ENCODE results near the gene SLC10A2. TPM values are rescaled to one million over a fixed set of nuclear protein-coding genes. Genes with fewer than 3 reads are reported as not detected.

SLC10A2 gene
- total RNA-seq, 1 experiment from 2014 or later: not detected

GRCh38 chr13:103036268-103036667, 29.9 kb downstream of the SLC10A2 start:
- no peak overlapping the region for H3K27ac Mint-ChIP-seq (ENCODE audit: unreplicated experiment)
- no peaks in the 10 kb centered on the region for H3K27me3 Mint-ChIP-seq (ENCODE audit: unreplicated experiment)
- TF ChIP-seq, protein P1, sequence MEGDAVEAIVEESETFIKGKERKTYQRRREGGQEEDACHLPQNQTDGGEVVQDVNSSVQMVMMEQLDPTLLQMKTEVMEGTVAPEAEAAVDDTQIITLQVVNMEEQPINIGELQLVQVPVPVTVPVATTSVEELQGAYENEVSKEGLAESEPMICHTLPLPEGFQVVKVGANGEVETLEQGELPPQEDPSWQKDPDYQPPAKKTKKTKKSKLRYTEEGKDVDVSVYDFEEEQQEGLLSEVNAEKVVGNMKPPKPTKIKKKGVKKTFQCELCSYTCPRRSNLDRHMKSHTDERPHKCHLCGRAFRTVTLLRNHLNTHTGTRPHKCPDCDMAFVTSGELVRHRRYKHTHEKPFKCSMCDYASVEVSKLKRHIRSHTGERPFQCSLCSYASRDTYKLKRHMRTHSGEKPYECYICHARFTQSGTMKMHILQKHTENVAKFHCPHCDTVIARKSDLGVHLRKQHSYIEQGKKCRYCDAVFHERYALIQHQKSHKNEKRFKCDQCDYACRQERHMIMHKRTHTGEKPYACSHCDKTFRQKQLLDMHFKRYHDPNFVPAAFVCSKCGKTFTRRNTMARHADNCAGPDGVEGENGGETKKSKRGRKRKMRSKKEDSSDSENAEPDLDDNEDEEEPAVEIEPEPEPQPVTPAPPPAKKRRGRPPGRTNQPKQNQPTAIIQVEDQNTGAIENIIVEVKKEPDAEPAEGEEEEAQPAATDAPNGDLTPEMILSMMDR (IDR thresholded peaks at IDR 0.05; ENCODE audit: unreplicated experiment): no peak
- H3K9me3 Mint-ChIP-seq (ENCODE audit: low read depth, unreplicated experiment): no peaks in the 10 kb centered on the region
- H3K4me1 Mint-ChIP-seq (ENCODE audit: low read depth, unreplicated experiment): no peaks in the 10 kb centered on the region
- no peaks in the 10 kb centered on the region for H3K36me3 Mint-ChIP-seq (ENCODE audit: insufficient read depth, unreplicated experiment)
- H3K4me3 Mint-ChIP-seq (ENCODE audit: low read depth, unreplicated experiment): no peak overlapping the region
- BruUV-seq (replicated peaks): no TSS peak
- intact Hi-C loops (cut with micrococcal nuclease; ENCODE audit: unreplicated experiment): no loop called here
- DNase-seq: no peak
- CTCF ChIA-PET: no interaction called here

DNA sequence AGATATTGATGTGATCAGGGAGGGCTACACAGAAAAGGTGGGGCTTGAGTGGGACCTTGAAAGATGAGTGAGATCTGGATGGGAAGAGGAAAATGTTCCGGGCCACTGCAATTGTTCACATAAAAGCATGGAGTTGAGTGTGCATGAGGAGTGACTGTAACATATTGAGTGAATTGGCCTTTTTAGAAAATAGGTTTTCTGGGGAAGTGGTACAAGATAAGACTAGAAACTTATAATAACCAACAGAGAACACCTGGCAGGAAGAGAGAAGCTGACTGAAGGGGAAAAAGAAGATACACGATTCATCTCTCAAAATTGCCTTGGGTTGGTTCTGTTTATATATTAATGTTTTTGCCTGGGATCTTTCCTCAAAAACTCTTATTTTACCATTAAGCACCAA, 32.2 kb downstream of the SLC10A2 start:
- TF ChIP-seq, protein P1 (IDR thresholded peaks at IDR 0.05; ENCODE audit: unreplicated experiment): no peak
- Mint-ChIP-seq H3K27ac (ENCODE audit: unreplicated experiment) (no peak overlapping the region), H3K4me1 (ENCODE audit: low read depth, unreplicated experiment) (no peaks in the 10 kb centered on the region), H3K27me3 (ENCODE audit: unreplicated experiment) (no peaks in the 10 kb centered on the region), H3K36me3 (ENCODE audit: insufficient read depth, unreplicated experiment) (no peaks in the 10 kb centered on the region), H3K4me3 (ENCODE audit: low read depth, unreplicated experiment) (no peak overlapping the region), H3K9me3 (ENCODE audit: low read depth, unreplicated experiment) (no peaks in the 10 kb centered on the region)
- BruUV-seq (replicated peaks): no TSS peak
- CTCF ChIA-PET: no interaction called here
- intact Hi-C loops (cut with micrococcal nuclease; ENCODE audit: unreplicated experiment): no loop called here
- DNase-seq: no peak

- BruUV-seq (replicated peaks): no TSS peak
- CTCF ChIA-PET: no interaction called here
- Mint-ChIP-seq H3K4me1 (ENCODE audit: low read depth, unreplicated experiment) (no peaks in the 10 kb centered on the region), H3K27ac (ENCODE audit: unreplicated experiment) (no peak overlapping the region), H3K27me3 (ENCODE audit: unreplicated experiment) (no peaks in the 10 kb centered on the region), H3K36me3 (ENCODE audit: insufficient read depth, unreplicated experiment) (no peaks in the 10 kb centered on the region), H3K4me3 (ENCODE audit: low read depth, unreplicated experiment) (no peak overlapping the region), H3K9me3 (ENCODE audit: low read depth, unreplicated experiment) (no peaks in the 10 kb centered on the region)
- no peak for DNase-seq
- intact Hi-C loops (cut with micrococcal nuclease; ENCODE audit: unreplicated experiment): no loop called here
- TF ChIP-seq, protein P1 (IDR thresholded peaks at IDR 0.05; ENCODE audit: unreplicated experiment): no peak
Measured at GRCh38 chr13:103031332-103031873, 34.8 kb downstream of the SLC10A2 start.

DNA sequence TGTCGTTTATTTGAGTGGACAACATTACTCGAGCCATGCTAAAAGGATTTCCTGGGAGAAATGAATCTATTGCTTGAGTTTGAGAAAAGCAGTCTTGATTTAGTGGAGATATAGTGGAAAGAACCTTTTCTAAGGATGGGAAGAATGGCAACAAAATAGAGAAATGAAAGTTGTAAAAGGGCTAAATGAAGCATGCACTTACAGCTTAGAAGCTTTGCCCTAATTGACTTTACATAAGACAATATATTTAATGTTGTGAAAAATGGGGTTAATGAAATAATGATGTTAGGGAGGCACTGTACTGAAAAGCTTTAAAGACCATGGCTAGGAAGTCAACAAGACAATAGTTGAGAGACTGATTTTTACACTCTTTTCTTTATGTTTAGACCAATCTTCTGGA, 35.4 kb downstream of the SLC10A2 start:
- no peaks in the 10 kb centered on the region for H3K27me3 Mint-ChIP-seq (ENCODE audit: unreplicated experiment)
- no peak overlapping the region for H3K4me3 Mint-ChIP-seq (ENCODE audit: low read depth, unreplicated experiment)
- TF ChIP-seq, protein P1 (IDR thresholded peaks at IDR 0.05; ENCODE audit: unreplicated experiment): no peak
- no peak overlapping the region for H3K27ac Mint-ChIP-seq (ENCODE audit: unreplicated experiment)
- no TSS peak for BruUV-seq (replicated peaks)
- H3K9me3 Mint-ChIP-seq (ENCODE audit: low read depth, unreplicated experiment): peaks cover 2% of the 10 kb centered on the region
- no peak for DNase-seq
- intact Hi-C loops (cut with micrococcal nuclease; ENCODE audit: unreplicated experiment): no loop called here
- CTCF ChIA-PET: no interaction called here
- H3K4me1 Mint-ChIP-seq (ENCODE audit: low read depth, unreplicated experiment): no peaks in the 10 kb centered on the region
- H3K36me3 Mint-ChIP-seq (ENCODE audit: insufficient read depth, unreplicated experiment): no peaks in the 10 kb centered on the region
